Upper lobe of left lung (tissue), 4 donors: Measurements from ENCODE around the gene CNOT10.

Experiments used
- CTCF ChIP-seq, 6 experiments: fragments of 450-650 bp in 4 of 6; fragments of 200-600 bp in 2 of 6; sonication (generic) in 2 of 6; IDR thresholded peaks; one replicate each; pipeline ENCODE4 v1.5.1; 2016 to 2019; ENCODE audit warnings: antibody characterized with exemption in 6 of 6
- EP300 ChIP-seq, 4 donors: sonication (generic); formaldehyde crosslinking; IDR thresholded peaks; one replicate each; pipeline ENCODE4 v1.5.1; 2017; ENCODE audit warnings: antibody characterized with exemption in 4 of 4, control low read depth in 2 of 4

GRCh38 chr3:32821686-32822296 is 136.8 kb downstream of the CNOT10 start:
- TF ChIP-seq EP300 (IDR thresholded peaks at IDR 0.05) = no peak
- TF ChIP-seq CTCF (IDR thresholded peaks at IDR 0.05) = no peak
